Glomerular endothelial cell (primary cell): ENCODE results near the gene HYAL3. TPM values are rescaled to one million over a fixed set of nuclear protein-coding genes. Genes with fewer than 3 reads are reported as not detected.
"Not testable (repeated sequence)": the region's sequence is repeated elsewhere in the genome, so short reads cannot be mapped to it uniquely, and the experiment has no call there.

ENCODE experiments used
- DNase-seq: peaks from one replicate; pipeline ENCODE4 v3.0.0-alpha.2; 2011; ENCODE audit warnings: low read depth, low spot score; ENCODE audit errors: extremely low read depth
- total RNA-seq: library from RNA; depleted of rRNA; stranded (reverse); fragments of >200 nt; gene quantifications from 2 replicates; pipeline ENCODE4 v1.2.3, GENCODE V29; 2015

The HYAL3 gene
- total RNA-seq, 1 donor from 2014 or later = 7.6 TPM

GRCh38 chr3:50260027-50260941, 38.9 kb downstream of the HYAL3 start:
- DNase-seq = no peak

- DNase-seq = no peak
Observed at GRCh38 chr3:50259432-50260026, 39.7 kb downstream of the HYAL3 start.

GRCh38 chr3:50258979-50259378, 40.2 kb downstream of the HYAL3 start:
- no peak for DNase-seq

- DNase-seq = no peak
Observed at GRCh38 chr3:50258029-50258680, 41.0 kb downstream of the HYAL3 start.

- DNase-seq = no peak
Observed at GRCh38 chr3:50256978-50257890, 42.0 kb downstream of the HYAL3 start.

GRCh38 chr3:50255251-50255615, 44.0 kb downstream of the HYAL3 start:
- DNase-seq = no peak

GRCh38 chr3:50254577-50255250, 44.5 kb downstream of the HYAL3 start:
- peak; percentile 82 for DNase-seq

- no peak for DNase-seq
Observed at GRCh38 chr3:50251220-50251619, 48.0 kb downstream of the HYAL3 start.

GRCh38 chr3:50250514-50250913, 48.7 kb downstream of the HYAL3 start:
- no peak for DNase-seq

- no peak for DNase-seq
Observed at GRCh38 chr3:50249457-50249856, 49.7 kb downstream of the HYAL3 start.

GRCh38 chr3:50248387-50248786, 50.8 kb downstream of the HYAL3 start:
- DNase-seq = no peak

- no peak for DNase-seq
Observed at GRCh38 chr3:50246517-50246954, 52.7 kb downstream of the HYAL3 start.

GRCh38 chr3:50245831-50246516, 53.2 kb downstream of the HYAL3 start:
- DNase-seq = no peak

- DNase-seq = no peak
Observed at GRCh38 chr3:50245251-50245745, 53.9 kb downstream of the HYAL3 start.

GRCh38 chr3:50244813-50245212, 54.4 kb downstream of the HYAL3 start:
- DNase-seq = not testable (repeated sequence)

GRCh38 chr3:50243543-50243895, 55.7 kb downstream of the HYAL3 start:
- DNase-seq = no peak

- DNase-seq = peak; percentile 79
Observed at GRCh38 chr3:50242851-50243542, 56.2 kb downstream of the HYAL3 start.
